HG03565 (cell line): Measurements from ENCODE around the gene ADCY7.
"Not testable (repeated sequence)": the region's sequence is repeated elsewhere in the genome, so short reads cannot be mapped to it uniquely, and the experiment has no call there.

Experiments
- ATAC-seq: cut with Tn5 transposase; IDR thresholded peaks from one replicate; pipeline ENCODE4 v1.9.1; 2021; ENCODE audit warnings: mild to moderate bottlenecking, moderate library complexity; ENCODE audit not compliant: unreplicated experiment

Gene ADCY7

GRCh38 chr16:50332599-50332998 is 66.2 kb downstream of the ADCY7 start:
- ATAC-seq: no peak

DNA sequence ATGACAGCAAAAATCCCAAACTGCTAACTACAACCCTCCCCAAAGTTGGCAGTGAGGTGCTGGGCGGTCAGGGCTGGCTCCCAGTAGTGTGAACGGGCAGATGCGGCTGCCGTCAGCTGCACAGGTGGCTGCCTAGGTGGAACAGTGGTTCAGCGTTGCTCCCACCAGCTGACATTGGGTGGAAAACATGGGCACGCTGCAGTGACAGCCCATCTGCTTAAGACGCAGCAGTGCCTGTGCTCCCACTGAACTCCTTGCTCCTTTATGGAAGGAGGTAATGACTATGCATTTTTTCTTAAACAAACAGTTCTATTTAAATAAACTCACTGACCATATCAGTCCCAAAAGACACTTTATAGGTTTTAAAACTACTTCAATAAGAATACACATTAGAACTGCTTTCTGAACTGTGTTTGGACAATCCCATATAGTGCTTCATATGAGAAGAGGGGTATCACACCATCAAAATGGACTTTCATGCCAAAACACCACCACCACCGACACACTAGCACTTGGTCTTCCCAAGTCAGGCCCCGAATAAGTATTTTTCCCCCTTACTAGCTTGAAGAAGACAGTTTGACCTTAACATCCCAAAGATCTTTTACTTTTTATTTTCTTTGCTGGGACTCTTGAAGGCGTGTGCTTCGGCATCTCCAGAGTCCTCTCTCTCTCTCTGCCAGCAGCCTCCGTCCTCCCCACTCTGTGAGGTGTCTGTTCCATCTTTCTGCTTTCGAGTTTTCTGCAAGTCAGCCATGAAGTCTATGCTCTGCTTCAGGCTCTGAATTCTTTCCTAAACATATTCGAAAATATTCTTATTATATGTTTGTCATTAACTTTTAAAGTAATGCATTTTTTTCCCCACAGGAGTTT is 68.0 kb downstream of the ADCY7 start:
- no peak for ATAC-seq

- peak; percentile 56 for ATAC-seq
Measured at GRCh38 chr16:50335196-50335958, 69.0 kb downstream of the ADCY7 start.

GRCh38 chr16:50336884-50337283 is 70.5 kb downstream of the ADCY7 start:
- no peak for ATAC-seq

- no peak for ATAC-seq
Measured at GRCh38 chr16:50338371-50339231, 72.2 kb downstream of the ADCY7 start.

DNA sequence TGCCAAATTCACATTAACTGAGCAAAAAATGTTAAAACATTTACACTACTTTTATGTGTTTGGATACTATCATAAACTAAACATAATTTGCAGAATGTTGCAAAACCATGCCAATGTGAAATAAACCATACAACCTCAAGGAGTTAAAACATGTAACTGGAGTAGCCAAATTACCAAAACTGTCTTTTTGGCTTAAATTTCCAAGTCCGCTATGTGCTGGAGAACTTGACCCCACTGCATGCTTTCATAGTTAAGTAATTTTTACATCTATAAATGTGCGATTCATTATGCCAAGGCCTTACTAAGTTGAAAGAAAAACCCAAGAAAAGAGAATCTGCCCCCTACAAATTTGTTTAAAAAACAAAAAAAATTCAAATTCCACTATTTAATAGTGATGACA is 74.2 kb downstream of the ADCY7 start:
- no peak for ATAC-seq

DNA sequence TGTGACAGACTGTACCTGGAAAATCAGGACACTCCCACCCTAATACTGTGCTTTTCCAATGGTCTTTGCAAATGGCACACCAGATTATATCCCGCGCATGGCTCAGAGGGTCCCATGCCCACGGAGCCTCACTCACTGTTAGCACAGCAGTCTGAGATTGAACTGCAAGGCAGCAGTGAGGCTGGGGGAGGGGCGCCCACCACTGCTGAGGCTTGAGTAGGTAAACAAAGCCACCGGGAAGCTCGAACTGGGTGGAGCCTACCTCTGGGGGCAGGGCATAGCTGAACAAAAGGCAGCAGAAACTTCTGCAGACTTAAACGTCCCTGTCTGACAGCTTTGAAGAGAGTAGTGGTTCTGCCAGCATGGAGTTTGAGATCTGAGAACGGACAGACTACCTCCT is 77.2 kb downstream of the ADCY7 start:
- ATAC-seq: not testable (repeated sequence)

DNA sequence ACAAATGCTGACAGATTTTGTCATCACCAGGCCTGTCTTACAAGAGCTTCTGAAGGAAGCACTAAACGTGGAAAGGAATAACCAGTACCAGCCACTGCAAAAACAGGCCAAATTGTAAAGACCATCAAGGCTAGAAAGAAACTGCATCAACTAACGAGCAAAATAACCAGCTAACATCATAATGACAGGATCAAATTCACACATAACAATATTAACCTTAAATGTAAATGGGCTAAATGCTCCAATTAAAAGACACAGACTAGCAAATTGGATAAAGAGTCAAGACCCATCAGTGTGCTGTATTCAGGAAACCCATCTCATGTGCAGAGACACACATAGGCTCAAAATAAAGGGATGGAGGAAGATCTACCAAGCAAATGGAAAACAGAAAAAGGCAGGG is 78.9 kb downstream of the ADCY7 start:
- not testable (repeated sequence) for ATAC-seq

DNA sequence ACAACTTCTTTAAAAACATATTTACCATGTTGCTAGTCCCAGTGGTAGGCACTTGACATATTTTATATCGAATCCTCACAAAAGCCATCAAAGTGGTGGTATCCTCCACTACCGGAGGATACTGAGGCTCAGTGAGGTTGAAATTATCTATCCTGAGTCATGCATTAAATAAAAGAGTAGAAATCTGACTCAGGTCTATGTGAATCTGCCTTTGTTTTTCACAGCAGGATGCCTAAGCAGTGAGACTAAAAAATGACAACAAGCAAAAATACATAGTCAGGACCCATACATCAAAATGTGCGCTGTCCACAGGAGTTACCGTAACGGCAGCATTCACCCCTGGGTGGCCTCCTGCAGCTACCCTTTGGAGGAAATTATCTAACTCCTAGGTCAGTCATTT is 84.8 kb downstream of the ADCY7 start:
- ATAC-seq: no peak

- ATAC-seq: no peak
Measured at GRCh38 chr16:50351952-50352351, 85.6 kb downstream of the ADCY7 start.

DNA sequence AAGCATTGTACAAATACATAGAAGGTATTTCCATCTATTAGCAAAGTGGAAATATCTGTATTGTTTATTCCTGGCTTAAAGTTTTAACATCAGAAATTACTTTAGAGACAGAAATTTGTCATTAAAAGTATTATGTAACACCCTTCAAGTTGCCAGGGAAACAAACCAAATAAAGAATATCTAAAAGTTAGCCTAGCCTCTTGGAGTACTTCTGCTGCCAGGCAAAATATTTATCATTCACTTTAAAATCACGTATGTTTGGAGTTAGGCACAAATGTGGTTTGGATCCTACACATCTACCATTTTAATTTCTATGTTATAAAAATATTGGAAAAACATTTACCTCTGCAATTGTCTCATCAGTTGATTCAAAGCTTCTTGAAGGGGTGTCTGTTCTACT is 87.7 kb downstream of the ADCY7 start:
- ATAC-seq: no peak

GRCh38 chr16:50354629-50355456 is 88.5 kb downstream of the ADCY7 start:
- ATAC-seq: no peak

DNA sequence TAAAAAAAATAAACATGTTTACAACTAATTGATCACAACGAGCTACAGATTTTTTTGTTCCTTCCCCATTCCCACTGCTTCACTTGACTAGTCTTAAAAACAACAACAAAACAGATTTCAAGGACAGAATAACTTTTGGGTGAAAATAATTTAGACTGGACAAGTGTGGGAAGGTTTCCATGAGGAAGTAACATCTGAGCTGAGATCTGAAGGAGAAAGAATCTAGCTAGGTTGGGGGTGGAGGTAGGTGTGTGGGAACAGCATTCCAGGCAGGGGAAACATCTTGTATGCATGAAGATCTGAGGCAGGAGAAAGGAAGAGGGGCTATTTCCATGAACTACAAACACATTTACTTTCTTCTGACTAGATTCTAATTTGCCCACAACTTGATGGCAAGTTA is 93.3 kb downstream of the ADCY7 start:
- ATAC-seq: no peak

- ATAC-seq: no peak
Measured at GRCh38 chr16:50360033-50360778, 93.9 kb downstream of the ADCY7 start.

DNA sequence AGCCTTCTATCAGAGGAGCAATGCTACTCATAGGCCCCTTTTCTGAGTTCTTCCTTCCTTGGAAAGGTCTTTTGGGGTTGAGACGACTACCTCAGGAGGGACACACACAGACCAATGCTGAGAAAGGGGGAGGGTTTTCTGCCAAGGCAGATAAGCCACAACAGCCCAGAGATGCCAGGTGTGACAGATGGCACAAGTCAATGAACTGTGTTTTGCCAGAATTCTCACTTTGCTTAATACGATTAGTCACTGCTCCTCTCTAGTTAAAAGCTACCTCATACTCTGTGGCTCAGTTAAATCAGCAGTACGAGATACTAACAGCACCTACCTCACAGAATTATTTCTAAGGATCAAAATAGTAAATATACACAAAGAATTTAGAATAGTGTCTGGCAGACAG is 94.4 kb downstream of the ADCY7 start:
- no peak for ATAC-seq

DNA sequence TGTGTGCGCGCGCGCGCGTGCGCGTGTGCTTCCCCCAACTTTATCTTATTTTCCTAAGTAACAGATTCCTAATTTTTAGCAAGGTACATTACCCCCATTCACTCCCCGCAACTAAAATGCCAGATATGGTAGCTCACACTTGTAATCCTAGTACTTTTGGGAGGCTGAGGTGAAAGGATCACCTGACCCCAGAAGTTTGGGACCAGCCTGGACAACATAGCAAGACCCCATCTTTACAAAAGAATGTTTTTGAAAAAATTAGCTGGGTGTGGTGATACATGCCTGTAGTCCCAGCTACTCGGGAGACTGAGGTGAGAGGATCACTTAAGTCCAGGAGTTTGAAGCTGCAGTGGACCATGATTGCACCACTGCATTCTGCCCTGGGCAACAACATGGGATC is 97.3 kb downstream of the ADCY7 start:
- no peak for ATAC-seq

- no peak for ATAC-seq
Measured at GRCh38 chr16:50365791-50366575, 99.6 kb downstream of the ADCY7 start.
